HL-60 (cell line): ENCODE results near the gene NFIA.

Experiments used
- DNase-seq, 2 experiments: peaks; one replicate each; pipeline ENCODE4 v3.0.0-alpha.2; 2010 to 2020; ENCODE audit warnings: low read depth in 1 of 2, low spot score in 1 of 2
- H3K27ac ChIP-seq: fragments of 250-450 bp; sonication (Bioruptor Pico); replicated peaks from 2 replicates; pipeline ENCODE4 v1.5.1; 2020; ENCODE audit warnings: mild to moderate bottlenecking, moderate library complexity
- H3K27me3 ChIP-seq: fragments of 250-450 bp; sonication (Bioruptor Pico); 2 replicates; pipeline ENCODE4 v1.5.1; 2021; ENCODE audit warnings: mild to moderate bottlenecking, moderate library complexity; ENCODE audit not compliant: insufficient read depth, poor library complexity, severe bottlenecking
- H3K4me3 ChIP-seq: replicated peaks from 2 replicates; pipeline ENCODE4 v1.5.1; 2011; ENCODE audit warnings: mild to moderate bottlenecking, control low read depth, low read length; ENCODE audit not compliant: insufficient read depth
- GABPA ChIP-seq: IDR thresholded peaks from 2 replicates; pipeline ENCODE4 v1.6.1; 2012; ENCODE audit warnings: low read depth
- POLR2AphosphoS5 ChIP-seq: IDR thresholded peaks from 2 replicates; pipeline ENCODE4 v1.6.1; 2012; ENCODE audit warnings: low read depth
- SPI1 ChIP-seq: IDR thresholded peaks from 2 replicates; pipeline ENCODE4 v1.6.1; 2012; ENCODE audit warnings: low read depth, mild to moderate bottlenecking, borderline replicate concordance
- TF ChIP-seq, protein P1 (sequence below): IDR thresholded peaks from 2 replicates; pipeline ENCODE4 v1.6.1; 2012; ENCODE audit warnings: low read depth; ENCODE audit not compliant: insufficient replicate concordance
- TF ChIP-seq, protein P2 (sequence below): IDR thresholded peaks from one replicate; pipeline ENCODE4 v1.5.1; 2011; ENCODE audit warnings: low read length, control low read depth, inconsistent platforms; ENCODE audit not compliant: insufficient read depth

Gene NFIA

DNA sequence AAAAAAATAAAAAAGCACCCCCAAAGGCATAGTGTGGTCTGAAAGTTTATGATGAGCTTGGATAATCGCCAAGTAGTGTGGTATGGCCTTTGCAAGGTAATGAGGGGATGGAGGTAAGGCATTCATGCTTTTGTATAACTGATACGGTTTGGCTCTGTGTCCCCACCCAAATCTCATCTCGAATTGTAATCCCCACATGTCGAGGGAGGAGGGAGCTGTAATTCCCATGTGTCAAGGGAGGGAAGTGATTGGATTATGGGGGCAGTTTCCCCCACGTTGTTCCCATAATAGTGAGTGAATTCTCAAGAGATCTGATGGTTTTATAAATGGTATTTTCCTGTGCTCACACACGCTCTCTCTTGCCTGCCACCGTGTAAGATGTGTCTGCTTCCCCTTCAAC lies 215.5 kb downstream of the NFIA start:
- TF ChIP-seq, protein P1, sequence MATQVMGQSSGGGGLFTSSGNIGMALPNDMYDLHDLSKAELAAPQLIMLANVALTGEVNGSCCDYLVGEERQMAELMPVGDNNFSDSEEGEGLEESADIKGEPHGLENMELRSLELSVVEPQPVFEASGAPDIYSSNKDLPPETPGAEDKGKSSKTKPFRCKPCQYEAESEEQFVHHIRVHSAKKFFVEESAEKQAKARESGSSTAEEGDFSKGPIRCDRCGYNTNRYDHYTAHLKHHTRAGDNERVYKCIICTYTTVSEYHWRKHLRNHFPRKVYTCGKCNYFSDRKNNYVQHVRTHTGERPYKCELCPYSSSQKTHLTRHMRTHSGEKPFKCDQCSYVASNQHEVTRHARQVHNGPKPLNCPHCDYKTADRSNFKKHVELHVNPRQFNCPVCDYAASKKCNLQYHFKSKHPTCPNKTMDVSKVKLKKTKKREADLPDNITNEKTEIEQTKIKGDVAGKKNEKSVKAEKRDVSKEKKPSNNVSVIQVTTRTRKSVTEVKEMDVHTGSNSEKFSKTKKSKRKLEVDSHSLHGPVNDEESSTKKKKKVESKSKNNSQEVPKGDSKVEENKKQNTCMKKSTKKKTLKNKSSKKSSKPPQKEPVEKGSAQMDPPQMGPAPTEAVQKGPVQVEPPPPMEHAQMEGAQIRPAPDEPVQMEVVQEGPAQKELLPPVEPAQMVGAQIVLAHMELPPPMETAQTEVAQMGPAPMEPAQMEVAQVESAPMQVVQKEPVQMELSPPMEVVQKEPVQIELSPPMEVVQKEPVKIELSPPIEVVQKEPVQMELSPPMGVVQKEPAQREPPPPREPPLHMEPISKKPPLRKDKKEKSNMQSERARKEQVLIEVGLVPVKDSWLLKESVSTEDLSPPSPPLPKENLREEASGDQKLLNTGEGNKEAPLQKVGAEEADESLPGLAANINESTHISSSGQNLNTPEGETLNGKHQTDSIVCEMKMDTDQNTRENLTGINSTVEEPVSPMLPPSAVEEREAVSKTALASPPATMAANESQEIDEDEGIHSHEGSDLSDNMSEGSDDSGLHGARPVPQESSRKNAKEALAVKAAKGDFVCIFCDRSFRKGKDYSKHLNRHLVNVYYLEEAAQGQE, result no peak
- TF ChIP-seq GABPA, result no peak
- TF ChIP-seq POLR2AphosphoS5, result no peak
- TF ChIP-seq, protein P2, sequence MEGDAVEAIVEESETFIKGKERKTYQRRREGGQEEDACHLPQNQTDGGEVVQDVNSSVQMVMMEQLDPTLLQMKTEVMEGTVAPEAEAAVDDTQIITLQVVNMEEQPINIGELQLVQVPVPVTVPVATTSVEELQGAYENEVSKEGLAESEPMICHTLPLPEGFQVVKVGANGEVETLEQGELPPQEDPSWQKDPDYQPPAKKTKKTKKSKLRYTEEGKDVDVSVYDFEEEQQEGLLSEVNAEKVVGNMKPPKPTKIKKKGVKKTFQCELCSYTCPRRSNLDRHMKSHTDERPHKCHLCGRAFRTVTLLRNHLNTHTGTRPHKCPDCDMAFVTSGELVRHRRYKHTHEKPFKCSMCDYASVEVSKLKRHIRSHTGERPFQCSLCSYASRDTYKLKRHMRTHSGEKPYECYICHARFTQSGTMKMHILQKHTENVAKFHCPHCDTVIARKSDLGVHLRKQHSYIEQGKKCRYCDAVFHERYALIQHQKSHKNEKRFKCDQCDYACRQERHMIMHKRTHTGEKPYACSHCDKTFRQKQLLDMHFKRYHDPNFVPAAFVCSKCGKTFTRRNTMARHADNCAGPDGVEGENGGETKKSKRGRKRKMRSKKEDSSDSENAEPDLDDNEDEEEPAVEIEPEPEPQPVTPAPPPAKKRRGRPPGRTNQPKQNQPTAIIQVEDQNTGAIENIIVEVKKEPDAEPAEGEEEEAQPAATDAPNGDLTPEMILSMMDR, result no peak
- TF ChIP-seq SPI1, result no peak
- Histone ChIP-seq H3K27ac (no peak overlapping the region), H3K4me3 (no peak overlapping the region), H3K27me3 (peaks cover 3% of the 10 kb centered on the region)
- DNase-seq, result no peak

- H3K27ac ChIP-seq, result no peak overlapping the region
- H3K27me3 ChIP-seq, result peaks cover 3% of the 10 kb centered on the region
- no peak for DNase-seq
Observed at GRCh38 chr1:61299463-61299862, 217.1 kb downstream of the NFIA start.

GRCh38 chr1:61300899-61301298 lies 218.5 kb downstream of the NFIA start:
- TF ChIP-seq, protein P1, result no peak
- TF ChIP-seq GABPA, result no peak
- TF ChIP-seq SPI1, result no peak
- no peak for TF ChIP-seq POLR2AphosphoS5
- TF ChIP-seq, protein P2, result no peak
- no peak overlapping the region for H3K27ac ChIP-seq

More at GRCh38 chr1:61299463-61299862, 217.1 kb downstream of the NFIA start:
- no peak overlapping the region for H3K4me3 ChIP-seq
- TF ChIP-seq, protein P2, result no peak
- no peak for TF ChIP-seq SPI1
- TF ChIP-seq, protein P1, result no peak
- no peak for TF ChIP-seq GABPA
- TF ChIP-seq POLR2AphosphoS5, result no peak

More at GRCh38 chr1:61300899-61301298, 218.5 kb downstream of the NFIA start:
- no peak overlapping the region for H3K4me3 ChIP-seq
- DNase-seq, result no peak
- H3K27me3 ChIP-seq, result peaks cover 3% of the 10 kb centered on the region
